Caki2 (cell line): ENCODE data around the gene INSR. TPM values are rescaled to one million over a fixed set of nuclear protein-coding genes. Genes with fewer than 3 reads are reported as not detected.
"Not testable (repeated sequence)": the region's sequence is repeated elsewhere in the genome, so short reads cannot be mapped to it uniquely, and the experiment has no call there.

ENCODE experiments used
- DNase-seq: peaks from one replicate; pipeline ENCODE4 v3.0.0-alpha.2; 2015; ENCODE audit warnings: low read depth
- in situ Hi-C: cut with HindIII; loops from 2 replicates; pipeline ENCODE4 v1.10.0; 2016; ENCODE audit warnings: low sequenced_read_pairs, low pct_unique_long_range_greater_than_20kb, mixed read lengths
- total RNA-seq: library from RNA; depleted of rRNA; stranded (reverse); fragments of >200 nt; shearing (Covaris generic); gene quantifications from 2 replicates; pipeline ENCODE4 v1.2.3, GENCODE V29; 2014; ENCODE audit warnings: low replicate concordance; rRNA removed

The INSR gene
- 0.64 and 7.0 TPM in 2 replicates for total RNA-seq

DNA sequence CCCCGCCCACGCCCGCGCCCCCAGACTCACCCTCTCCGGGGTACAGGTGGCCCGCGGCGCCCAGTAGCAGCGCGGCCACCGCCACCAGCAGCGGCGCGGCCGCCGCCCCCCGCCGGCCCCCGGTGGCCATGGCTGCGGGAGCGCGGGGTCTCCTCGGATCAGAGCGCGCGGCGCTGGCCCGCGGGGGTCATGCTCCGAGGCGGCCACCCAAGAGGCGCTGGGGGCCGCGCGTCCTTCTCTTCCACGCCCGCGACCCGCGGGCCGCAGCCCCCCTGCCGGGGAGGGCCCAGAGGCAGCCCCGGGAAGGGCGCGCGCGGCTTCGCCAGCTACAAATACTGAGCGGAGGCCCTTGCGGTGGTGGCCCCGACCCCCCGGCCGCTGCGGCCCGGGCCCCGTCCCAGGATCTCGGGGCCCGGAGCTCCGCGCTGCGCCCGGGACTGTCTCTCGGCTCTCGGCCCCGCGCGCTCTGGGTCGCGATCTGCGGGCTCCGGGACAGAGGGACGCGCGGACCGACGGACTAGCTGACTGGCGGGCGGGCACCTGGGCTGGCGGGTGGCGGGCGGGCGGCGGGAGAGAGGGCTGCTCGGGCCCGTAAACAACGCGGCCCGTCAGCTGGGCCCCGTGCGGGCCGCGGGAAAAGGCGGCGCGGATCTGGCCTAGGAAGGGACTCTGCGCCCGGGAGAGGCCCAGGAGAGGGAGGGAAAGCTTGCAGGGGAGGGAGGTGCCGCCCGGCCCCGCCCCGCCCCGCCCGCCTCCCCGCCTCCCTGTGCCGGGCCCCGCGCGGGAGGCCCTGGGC lies at the start of gene INSR:
Gene INSR (minus strand): TSS at position 653 of the 796 bp plus-strand sequence. CDS start 523 bp downstream, at position 130.
- peak; percentile 75 for DNase-seq

GRCh38 chr19:7342143-7342542 lies 47.9 kb upstream of the INSR start:
- no peak for DNase-seq
- in situ Hi-C loops: no loop called here

More for the DNA sequence above, at the start of gene INSR:
- in situ Hi-C loops: no loop called here

- DNase-seq: peak; percentile 60
- in situ Hi-C loops: no loop called here
These were observed 47.0 kb upstream of the INSR start for GRCh38 chr19:7340959-7341837.

GRCh38 chr19:7337380-7338194 lies 43.4 kb upstream of the INSR start:
- no peak for DNase-seq
- in situ Hi-C loops: no loop called here

- in situ Hi-C loops: no loop called here
- DNase-seq: no peak
These were observed 42.2 kb upstream of the INSR start for GRCh38 chr19:7336321-7336973.

DNA sequence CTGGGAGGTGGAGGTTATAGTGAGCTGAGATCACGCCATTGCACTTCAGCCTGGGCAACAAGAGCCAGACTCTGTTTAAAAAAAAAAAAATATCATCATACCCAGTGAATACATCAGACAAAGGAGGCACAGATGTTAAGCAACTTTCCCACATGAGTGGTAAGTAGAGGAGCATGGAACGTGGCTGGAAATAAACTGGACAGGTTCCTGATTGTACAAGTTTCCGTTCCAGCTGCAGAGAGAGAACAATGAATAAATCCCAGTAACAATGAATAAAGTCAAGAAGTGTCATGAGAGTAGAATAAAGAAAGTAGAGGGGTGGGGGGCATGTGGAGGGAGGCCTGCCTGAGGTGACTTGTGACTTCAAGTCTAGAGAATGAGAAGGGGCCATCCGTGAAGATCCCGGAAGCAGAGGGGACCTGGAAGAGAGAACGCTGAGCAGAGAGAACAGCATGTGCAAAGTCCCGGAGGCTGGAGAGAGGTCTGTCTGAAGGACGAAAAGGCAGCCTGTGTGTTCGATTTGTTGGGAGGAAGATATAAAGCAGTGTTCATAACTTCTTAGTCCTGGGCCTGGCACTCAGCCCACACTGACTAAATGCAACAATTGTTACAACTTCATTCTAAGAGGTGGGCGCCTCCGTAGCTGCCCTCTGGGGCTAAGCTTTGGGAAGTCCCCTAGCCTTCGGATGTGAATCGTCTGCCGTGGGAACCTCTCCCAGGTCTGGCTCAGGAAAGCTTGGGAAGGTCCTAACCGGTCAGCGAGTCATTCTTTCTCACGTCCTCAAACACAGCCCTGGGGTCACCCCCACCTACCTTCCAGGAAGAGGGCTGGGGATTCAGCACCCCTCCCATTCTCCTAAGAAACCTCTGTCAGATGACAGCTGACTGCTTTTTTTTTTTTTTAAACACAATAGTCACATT lies 39.2 kb upstream of the INSR start:
- in situ Hi-C loops: no loop called here
- peak; percentile 16 for DNase-seq

GRCh38 chr19:7331446-7331845 lies 37.2 kb upstream of the INSR start:
- in situ Hi-C loops: no loop called here

GRCh38 chr19:7328647-7329046 lies 34.4 kb upstream of the INSR start:
- no peak for DNase-seq
- in situ Hi-C loops: no loop called here

More at GRCh38 chr19:7331446-7331845, 37.2 kb upstream of the INSR start:
- DNase-seq: no peak

- in situ Hi-C loops: no loop called here
These were observed 33.6 kb upstream of the INSR start for GRCh38 chr19:7327802-7328201.

GRCh38 chr19:7326105-7326877 lies 32.1 kb upstream of the INSR start:
- in situ Hi-C loops: no loop called here
- DNase-seq: peak; percentile 2

More at GRCh38 chr19:7327802-7328201, 33.6 kb upstream of the INSR start:
- no peak for DNase-seq

DNA sequence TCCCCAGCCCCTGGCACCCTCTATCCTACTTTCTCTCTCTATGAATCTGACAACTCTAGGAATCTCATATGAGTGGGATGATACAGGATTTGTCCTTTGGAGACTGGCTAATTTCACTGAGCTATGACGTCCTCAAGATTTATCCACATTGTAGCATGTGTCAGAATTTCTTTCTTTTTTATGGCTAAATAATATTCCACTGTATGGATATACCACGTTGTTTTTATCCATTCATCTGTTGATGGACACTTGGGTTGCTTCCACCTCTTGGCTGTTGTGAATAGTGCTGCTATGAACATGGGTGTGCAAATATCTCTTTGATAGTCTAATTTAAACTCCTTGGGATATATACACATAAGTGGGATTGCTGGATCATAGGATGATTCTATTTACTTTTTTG lies 24.0 kb upstream of the INSR start:
- in situ Hi-C loops: no loop called here

DNA sequence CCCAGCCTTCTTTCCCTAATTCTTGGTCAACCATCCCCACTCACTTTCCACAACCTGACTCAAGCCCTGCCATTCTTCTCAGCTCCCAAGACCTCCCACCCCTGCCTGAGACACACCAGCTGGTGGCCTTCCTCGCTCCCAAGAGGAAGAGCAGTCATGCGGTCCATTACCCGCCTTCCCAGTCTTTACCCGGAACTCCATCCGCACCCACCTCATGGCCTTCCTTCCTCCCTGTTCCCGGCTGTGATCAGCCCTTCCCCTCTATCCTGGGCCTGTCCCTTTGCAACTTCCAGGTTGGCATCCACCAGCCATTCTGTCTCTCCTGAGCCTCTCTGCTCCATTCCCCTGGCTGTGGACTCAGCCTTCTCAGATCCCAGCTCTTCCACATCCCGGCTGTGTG lies 18.6 kb upstream of the INSR start:
- in situ Hi-C loops: no loop called here
- DNase-seq: no peak

More for the DNA sequence above, 24.0 kb upstream of the INSR start:
- DNase-seq: no peak

DNA sequence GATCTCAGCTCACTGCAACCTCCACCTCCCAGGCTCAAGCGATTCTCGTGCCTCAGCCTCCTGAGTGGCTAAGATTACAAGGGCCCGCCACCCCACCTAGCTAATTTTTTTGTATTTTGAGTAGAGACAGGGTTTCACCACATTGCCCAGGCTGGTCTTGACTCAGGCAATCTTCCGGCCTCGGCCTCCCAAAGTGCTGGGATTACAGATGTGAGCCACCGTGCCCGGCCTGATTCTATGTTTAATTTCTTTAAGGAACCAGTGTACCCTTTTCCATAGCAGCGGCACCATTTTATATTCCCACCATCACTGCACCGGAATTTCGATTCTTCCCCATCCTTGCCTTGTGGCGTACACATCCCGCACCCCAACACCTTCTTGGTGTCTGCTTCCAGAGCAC lies 17.7 kb upstream of the INSR start:
- in situ Hi-C loops: no loop called here
- no peak for DNase-seq

GRCh38 chr19:7308327-7308726 lies 14.1 kb upstream of the INSR start:
- in situ Hi-C loops: not testable (repeated sequence)

DNA sequence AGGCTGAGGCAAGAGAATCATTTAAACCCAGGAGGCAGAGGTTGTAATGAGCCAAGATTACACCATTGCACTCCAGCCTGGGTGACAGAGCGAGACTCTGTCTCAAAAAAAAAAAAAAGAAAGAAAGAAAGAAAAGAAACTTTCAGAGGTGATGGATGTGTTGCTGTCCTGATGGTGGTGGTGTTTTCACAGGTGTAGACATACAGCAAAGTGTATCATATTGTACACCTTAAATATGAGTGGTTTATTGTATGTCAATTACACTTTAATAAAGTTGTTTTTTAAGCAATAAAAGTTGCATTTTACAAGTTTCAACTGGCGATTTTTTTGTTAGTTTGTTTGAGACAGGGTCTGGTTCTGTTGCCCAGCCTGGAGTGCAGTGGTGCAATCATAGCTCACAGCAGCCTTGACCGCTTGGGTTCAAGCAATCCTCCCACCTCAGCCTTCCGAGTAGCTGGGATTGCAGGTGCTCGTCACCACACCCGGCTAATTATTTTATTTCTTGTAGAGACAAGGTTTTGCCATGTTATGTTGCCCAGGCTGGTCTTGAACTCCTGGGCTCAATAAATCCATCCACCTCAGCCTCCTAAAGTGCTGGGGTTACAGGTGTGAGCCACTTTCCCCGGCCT lies 13.5 kb upstream of the INSR start:
- in situ Hi-C loops: no loop called here
- DNase-seq: no peak

More at GRCh38 chr19:7308327-7308726, 14.1 kb upstream of the INSR start:
- not testable (repeated sequence) for DNase-seq

DNA sequence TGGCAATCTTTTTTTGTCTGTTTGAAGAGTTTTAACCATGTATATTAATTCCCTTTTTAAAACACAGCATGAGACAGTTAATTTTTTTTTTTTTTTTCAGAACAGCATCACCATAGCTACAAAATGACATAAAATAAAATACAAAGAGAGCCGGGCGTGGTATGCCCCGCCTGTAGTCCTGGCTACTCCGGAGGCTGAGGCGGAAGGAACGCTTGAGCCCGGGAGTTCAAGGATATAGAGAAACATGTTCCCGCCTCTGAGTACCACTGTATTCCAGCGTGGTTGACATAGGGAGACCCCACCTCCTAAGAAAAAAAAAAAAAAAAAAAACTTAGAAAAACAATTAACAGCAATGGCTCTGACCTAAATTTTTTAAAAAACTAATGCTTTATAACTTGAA lies 10.0 kb upstream of the INSR start:
- in situ Hi-C loops: no loop called here
- DNase-seq: no peak
